SU-DHL-6 (cell line): ENCODE results near the gene NTM.

Source experiments
- EZH2phosphoT487 ChIP-seq: fragments of 200-600 bp; sonication (generic), shearing (Covaris generic); conservative IDR thresholded peaks from 2 replicates; pipeline ENCODE4 v1.6.1; 2018; ENCODE audit warnings: mild to moderate bottlenecking, antibody characterized with exemption, low read length, moderate library complexity, mixed read lengths
- TF ChIP-seq, protein P1 (sequence below): fragments of 200-600 bp; sonication (generic); IDR thresholded peaks from one replicate; pipeline ENCODE4 v1.5.1; 2017; ENCODE audit warnings: antibody characterized with exemption, mild to moderate bottlenecking, low read length, moderate library complexity; ENCODE audit not compliant: insufficient read depth, poor library complexity, severe bottlenecking

- TF ChIP-seq EZH2phosphoT487, result no peak
- TF ChIP-seq, protein P1, sequence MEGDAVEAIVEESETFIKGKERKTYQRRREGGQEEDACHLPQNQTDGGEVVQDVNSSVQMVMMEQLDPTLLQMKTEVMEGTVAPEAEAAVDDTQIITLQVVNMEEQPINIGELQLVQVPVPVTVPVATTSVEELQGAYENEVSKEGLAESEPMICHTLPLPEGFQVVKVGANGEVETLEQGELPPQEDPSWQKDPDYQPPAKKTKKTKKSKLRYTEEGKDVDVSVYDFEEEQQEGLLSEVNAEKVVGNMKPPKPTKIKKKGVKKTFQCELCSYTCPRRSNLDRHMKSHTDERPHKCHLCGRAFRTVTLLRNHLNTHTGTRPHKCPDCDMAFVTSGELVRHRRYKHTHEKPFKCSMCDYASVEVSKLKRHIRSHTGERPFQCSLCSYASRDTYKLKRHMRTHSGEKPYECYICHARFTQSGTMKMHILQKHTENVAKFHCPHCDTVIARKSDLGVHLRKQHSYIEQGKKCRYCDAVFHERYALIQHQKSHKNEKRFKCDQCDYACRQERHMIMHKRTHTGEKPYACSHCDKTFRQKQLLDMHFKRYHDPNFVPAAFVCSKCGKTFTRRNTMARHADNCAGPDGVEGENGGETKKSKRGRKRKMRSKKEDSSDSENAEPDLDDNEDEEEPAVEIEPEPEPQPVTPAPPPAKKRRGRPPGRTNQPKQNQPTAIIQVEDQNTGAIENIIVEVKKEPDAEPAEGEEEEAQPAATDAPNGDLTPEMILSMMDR, result no peak
Measured at GRCh38 chr11:131572423-131572822, 202.0 kb downstream of the NTM start.
